Ascending aorta (tissue), 2 donors: Measurements from ENCODE around the gene DLGAP3. TPM values are rescaled to one million over a fixed set of nuclear protein-coding genes. Genes with fewer than 3 reads are reported as not detected.
A peak's percentile ranks its signal among the peaks of the same experiment; 100 is the strongest.

Experiments used
- DNase-seq, 2 donors: peaks; one replicate each; pipeline ENCODE4 v3.0.0-alpha.2; 2019; ENCODE audit warnings: low spot score in 2 of 2
- H3K27ac ChIP-seq, 2 donors: fragments of 200-600 bp; sonication (generic); one replicate each; pipeline ENCODE4 v1.5.1; 2016 to 2017; ENCODE audit warnings: mild to moderate bottlenecking in 1 of 2
- H3K27me3 ChIP-seq: fragments of 200-600 bp; sonication (generic); one replicate; pipeline ENCODE4 v1.5.1; 2017
- H3K36me3 ChIP-seq, 2 donors: fragments of 200-600 bp; sonication (generic); one replicate each; pipeline ENCODE4 v1.5.1; 2016
- H3K4me1 ChIP-seq, 2 donors: fragments of 200-600 bp; sonication (generic); one replicate each; pipeline ENCODE4 v1.5.1; 2016 to 2017; ENCODE audit warnings: mild to moderate bottlenecking in 1 of 2
- H3K4me3 ChIP-seq, 2 donors: fragments of 200-600 bp; sonication (generic); one replicate each; pipeline ENCODE4 v1.5.1; 2016 to 2017; ENCODE audit warnings: mild to moderate bottlenecking in 1 of 2
- H3K9me3 ChIP-seq, 2 donors: fragments of 200-600 bp; sonication (generic); one replicate each; pipeline ENCODE4 v1.5.1; 2016
- intact Hi-C: fragments of 100-400 bp; cut with DNase I; formaldehyde crosslinking; loops from one replicate; pipeline ENCODE4 v1.15.1; 2023
- total RNA-seq: library from RNA; depleted of rRNA; stranded (reverse); fragments of >200 nt; gene quantifications from one replicate; pipeline ENCODE4 v1.1.0, GENCODE V29; 2016
- TF ChIP-seq, protein P1 (sequence below), 3 experiments: fragments of 200-600 bp in 2 of 3; fragments of 450-650 bp in 1 of 3; sonication (generic) in 2 of 3; IDR thresholded peaks; one replicate each; pipeline ENCODE4 v1.5.1; 2016 to 2019; ENCODE audit warnings: antibody characterized with exemption in 3 of 3, mild to moderate bottlenecking in 1 of 3, moderate library complexity in 1 of 3

DLGAP3 gene
- total RNA-seq, 1 donor from 2014 or later, result not detected

DNA sequence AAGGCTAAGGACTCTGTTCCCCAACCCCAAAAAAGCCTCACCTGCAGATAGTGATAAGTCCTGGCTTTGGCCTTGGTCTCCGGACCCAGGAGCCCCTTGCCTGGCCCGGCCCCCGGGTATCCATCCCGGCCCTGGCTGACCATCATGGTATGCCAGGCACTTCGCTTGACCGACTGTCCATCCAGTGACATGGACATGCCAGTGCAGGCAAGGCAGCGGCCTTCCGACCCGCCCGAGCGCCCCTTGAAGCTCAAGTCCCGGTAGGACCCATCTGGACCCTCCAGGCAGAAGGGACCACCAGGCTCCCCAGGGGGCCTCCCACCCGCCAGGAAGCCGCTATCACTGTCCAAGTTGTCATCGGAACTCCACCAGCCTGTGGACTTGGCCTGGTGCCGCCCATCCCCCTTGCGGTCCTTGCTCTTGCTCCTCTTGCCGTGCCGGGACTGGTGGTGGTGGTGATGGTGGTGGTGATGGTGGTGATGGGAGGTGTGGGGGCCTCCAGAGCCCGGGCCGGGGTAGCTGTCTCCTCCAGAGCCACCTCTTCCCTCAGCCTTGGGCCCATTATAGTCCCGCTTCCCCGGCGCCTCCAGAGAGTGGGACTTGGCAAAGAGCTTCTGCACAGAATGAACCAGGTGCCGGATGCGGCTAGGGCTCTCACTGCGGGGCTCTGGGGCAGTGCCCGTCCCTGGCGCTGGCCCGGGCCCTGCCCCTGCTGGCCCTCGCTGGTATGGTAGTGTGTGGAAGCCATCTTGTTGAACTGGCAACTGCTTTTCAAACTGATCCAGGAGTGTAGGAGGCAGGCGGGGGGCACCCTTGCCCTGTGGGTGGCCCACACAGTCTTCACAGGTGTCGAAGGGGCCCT lies 25.0 kb downstream of the DLGAP3 start:
- no peaks in the 10 kb centered on the region for H3K4me1 ChIP-seq
- DNase-seq, result no peak
- H3K27me3 ChIP-seq, result no peaks in the 10 kb centered on the region
- intact Hi-C loops, result no loop called here
- TF ChIP-seq, protein P1, sequence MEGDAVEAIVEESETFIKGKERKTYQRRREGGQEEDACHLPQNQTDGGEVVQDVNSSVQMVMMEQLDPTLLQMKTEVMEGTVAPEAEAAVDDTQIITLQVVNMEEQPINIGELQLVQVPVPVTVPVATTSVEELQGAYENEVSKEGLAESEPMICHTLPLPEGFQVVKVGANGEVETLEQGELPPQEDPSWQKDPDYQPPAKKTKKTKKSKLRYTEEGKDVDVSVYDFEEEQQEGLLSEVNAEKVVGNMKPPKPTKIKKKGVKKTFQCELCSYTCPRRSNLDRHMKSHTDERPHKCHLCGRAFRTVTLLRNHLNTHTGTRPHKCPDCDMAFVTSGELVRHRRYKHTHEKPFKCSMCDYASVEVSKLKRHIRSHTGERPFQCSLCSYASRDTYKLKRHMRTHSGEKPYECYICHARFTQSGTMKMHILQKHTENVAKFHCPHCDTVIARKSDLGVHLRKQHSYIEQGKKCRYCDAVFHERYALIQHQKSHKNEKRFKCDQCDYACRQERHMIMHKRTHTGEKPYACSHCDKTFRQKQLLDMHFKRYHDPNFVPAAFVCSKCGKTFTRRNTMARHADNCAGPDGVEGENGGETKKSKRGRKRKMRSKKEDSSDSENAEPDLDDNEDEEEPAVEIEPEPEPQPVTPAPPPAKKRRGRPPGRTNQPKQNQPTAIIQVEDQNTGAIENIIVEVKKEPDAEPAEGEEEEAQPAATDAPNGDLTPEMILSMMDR (IDR thresholded peaks at IDR 0.05), result no peak
- H3K4me3 ChIP-seq, result no peak overlapping the region
- no peaks in the 10 kb centered on the region for H3K9me3 ChIP-seq
- no peak overlapping the region for H3K27ac ChIP-seq
- H3K36me3 ChIP-seq, result no peaks in the 10 kb centered on the region

DNA sequence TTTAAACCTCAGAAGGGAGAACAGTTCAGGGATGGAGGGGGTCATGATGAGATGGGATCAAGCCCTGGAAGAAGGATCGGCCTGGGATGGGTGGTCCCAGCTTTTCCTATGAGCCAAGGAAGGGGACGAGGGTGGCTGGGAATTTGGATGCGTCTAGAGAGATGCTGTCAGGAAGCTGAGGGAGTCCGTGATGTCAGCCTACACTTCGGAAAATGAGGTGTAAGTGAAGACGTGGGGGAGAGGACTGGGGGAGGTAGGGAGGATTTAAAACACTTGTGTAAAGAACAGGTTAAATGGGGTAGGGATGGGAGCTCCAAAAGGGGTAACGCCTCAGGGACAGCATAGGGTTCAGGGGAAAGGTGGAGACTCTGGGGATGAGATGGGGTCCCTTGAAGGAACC lies 27.5 kb downstream of the DLGAP3 start:
- no peak for DNase-seq
- Histone ChIP-seq H3K27ac (no peak overlapping the region), H3K4me1 (no peaks in the 10 kb centered on the region), H3K27me3 (no peaks in the 10 kb centered on the region), H3K9me3 (no peaks in the 10 kb centered on the region), H3K4me3 (no peak overlapping the region), H3K36me3 (no peaks in the 10 kb centered on the region)
- TF ChIP-seq, protein P1 (IDR thresholded peaks at IDR 0.05), result no peak
- intact Hi-C loops, result no loop called here

DNA sequence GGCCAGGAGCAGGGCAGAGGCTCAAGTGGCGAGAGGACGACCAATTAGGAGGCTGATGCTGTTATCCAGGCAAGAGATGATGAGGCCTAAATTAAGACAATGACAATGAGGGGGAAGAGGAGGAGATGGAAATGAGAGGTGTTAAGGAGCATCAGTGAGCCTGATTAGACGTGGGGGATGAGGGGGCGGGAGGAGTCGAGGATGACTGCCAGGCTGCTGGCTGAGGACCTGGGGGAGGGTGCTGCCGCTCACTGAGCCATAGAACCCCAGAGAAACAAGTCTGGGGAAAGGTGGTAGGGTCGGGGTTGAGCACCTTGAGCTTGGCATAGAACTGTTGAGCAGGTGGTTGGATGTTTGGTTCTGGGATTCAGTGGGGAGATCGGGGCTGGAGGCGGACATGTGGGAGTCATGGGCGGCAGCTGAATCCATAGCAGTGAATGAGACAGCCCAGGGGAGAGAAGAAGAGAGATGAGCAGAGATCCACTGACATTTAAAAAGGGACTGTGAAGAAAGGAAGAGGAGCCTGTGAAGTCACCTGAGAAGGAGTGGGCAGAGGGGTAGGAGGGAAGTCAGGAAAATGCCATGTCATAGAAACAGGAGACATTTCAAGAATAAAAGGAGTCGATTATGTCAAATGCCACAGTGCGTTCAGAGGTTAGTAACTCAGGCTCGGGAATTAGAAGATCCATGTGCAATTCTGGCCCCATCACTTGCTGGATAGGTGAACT lies 28.5 kb downstream of the DLGAP3 start:
- H3K4me3 ChIP-seq, result no peak overlapping the region
- H3K9me3 ChIP-seq, result no peaks in the 10 kb centered on the region
- H3K27me3 ChIP-seq, result no peaks in the 10 kb centered on the region
- H3K4me1 ChIP-seq, result no peaks in the 10 kb centered on the region
- H3K27ac ChIP-seq, result no peak overlapping the region
- H3K36me3 ChIP-seq, result no peaks in the 10 kb centered on the region
- TF ChIP-seq, protein P1 (IDR thresholded peaks at IDR 0.05), result no peak
- intact Hi-C loops, result no loop called here
- peak in 1 of 2 donors; percentile 22 for DNase-seq

DNA sequence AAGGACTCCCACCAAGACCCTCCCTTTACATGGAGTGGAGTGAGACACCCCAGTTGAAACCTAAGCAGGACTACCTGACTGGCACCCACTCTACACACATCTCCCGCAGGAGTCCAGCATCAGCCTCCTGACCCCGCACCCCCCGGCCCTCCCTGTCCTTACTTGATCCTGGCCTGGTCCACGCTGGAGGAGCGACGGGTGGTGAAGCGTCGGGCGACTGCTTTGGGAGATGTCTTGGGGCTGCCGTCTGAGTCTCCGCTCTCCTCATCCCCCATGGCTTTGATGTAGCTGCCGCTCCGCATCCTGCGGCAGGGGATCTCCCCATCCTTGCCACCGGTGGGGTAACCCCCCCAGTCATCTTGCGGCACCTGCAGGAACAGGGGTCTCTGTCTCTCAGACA lies 29.5 kb downstream of the DLGAP3 start:
- H3K9me3 ChIP-seq, result no peaks in the 10 kb centered on the region
- H3K4me3 ChIP-seq, result no peak overlapping the region
- H3K27me3 ChIP-seq, result no peaks in the 10 kb centered on the region
- H3K27ac ChIP-seq, result no peak overlapping the region
- TF ChIP-seq, protein P1 (IDR thresholded peaks at IDR 0.05), result no peak
- no peaks in the 10 kb centered on the region for H3K36me3 ChIP-seq
- H3K4me1 ChIP-seq, result no peaks in the 10 kb centered on the region
- intact Hi-C loops, result no loop called here
- DNase-seq, result no peak

DNA sequence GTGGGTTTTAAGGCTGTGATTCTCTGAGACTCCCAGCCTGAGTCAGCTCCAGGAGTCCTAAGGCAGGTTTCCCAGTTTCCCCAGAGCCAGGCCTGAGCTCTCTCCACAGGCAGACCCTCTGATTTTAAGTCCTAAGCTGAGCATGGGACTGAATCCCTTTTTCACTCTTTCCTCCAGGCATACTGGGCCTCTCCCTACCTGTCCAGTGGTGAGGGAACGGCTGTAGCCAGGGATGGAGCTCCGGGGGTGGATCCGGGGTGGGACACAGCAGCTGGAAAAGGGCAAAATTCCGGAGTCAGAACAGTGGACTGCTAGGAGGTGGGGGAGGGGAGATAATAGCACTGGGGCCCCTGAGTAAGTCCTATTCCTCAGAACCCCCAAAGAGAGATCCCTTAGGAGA lies 30.0 kb downstream of the DLGAP3 start:
- no peaks in the 10 kb centered on the region for H3K9me3 ChIP-seq
- no peak for DNase-seq
- intact Hi-C loops, result no loop called here
- H3K4me1 ChIP-seq, result no peaks in the 10 kb centered on the region
- no peaks in the 10 kb centered on the region for H3K27me3 ChIP-seq
- no peaks in the 10 kb centered on the region for H3K36me3 ChIP-seq
- no peak overlapping the region for H3K4me3 ChIP-seq
- TF ChIP-seq, protein P1 (IDR thresholded peaks at IDR 0.05), result no peak
- H3K27ac ChIP-seq, result no peak overlapping the region
